Stimulated activated CD8-positive, alpha-beta memory T cell treated with anti-CD3 and anti-CD28 coated beads, Interleukin-15, amount 100 ng/mL, for 4 hours (primary cell): ENCODE data around the gene RTBDN.

Source experiments
- DNase-seq, 2 donors: peaks; one replicate each; pipeline ENCODE4 v3.0.0-alpha.2; 2020; ENCODE audit warnings: low read depth in 2 of 2

Gene RTBDN

DNA sequence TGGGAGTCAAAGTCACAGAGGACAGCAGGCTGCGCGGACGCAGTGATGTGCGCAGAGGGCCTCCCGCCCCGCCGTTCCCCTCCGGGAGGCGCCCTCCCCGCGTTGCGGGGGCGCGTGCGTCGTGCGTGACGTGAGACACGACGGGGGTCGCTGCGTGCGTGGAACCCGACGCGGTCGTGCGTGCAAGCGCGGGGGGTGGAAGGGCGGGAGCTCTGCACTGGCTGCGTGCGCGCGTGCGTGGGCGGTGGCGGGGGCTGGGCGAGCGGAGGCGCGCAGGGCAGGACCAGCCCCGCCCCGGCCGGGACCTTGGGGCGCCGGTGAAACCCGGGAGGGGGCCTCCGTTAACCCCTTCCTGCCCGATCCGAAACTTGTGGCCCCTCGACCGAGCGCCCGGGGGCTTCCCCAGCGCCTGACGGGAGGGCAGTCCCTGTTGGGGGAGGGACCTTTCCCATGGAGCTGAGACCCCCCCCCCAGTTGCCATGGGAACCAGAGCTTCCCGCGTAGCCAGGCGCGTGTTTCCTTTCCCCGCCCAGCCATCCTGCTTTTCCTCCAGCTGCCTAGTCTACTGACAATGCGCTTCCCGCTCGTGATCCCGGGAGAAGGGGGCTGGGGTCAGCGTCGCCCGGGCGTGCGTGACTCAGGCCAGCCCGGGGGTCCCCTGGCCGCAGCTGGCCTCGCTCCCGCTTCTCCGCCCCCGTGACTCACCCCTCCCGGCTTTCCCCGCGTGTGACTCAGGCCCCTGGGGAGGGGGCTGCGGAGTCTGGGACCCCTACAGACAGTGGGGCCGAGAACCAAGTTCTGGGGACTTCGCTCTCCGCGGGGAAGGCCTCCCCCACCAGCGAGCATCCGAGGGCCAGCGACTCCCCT, 51.7 kb downstream of the RTBDN start:
- DNase-seq: peak; percentile 82 to 84

DNA sequence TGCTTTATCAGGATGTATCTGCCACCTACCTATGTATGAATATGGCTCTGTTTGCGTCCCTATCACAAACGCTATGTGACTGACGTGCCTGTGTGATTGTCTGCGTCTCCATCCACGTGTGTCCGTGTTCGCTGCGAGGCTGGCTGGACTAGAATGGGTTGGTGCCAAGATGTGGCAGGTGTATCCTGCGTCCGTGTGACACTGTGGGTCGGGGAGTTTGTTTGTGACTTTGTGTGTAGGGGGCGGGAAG, 52.3 kb downstream of the RTBDN start:
- no peak for DNase-seq

DNA sequence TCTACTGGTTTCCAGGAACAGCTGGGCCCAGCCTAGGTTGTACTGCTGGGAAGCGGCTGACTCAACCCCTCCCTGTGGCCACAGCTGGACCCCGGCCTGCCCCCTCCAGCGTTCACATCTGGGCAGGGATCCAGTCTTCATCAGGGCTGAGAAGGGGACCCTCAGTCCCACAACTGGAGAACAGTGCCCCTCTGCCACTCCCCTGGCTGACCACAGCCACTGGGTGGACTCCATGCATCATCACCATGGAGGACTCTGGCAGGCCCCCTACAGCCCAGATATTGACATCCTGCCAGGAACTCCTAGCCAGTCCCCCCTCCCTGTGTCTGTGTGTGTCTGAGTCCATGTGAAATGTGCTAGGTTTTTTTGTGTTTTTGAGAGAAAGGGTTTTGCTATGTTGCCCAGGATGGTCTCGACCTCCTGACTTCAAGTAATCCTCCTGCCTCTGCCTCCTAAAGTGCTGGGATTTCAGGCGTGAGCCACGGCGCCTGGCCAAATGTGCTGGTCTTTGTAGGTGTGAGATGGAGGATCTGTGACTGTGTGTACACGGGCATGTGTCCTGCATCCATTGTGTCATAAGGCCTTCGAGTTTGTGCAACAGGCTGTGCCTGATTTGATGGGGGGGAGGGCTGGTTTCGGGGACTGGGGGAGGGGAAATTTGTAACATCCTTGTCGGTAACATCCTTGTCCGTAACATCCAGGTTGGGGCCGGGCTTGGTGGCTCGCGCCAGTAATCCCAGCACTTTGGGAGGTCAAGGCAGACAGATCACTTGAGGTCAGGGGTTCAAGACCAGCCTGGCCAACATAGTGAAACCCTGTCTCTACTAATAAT, 55.0 kb downstream of the RTBDN start:
- DNase-seq: no peak

DNA sequence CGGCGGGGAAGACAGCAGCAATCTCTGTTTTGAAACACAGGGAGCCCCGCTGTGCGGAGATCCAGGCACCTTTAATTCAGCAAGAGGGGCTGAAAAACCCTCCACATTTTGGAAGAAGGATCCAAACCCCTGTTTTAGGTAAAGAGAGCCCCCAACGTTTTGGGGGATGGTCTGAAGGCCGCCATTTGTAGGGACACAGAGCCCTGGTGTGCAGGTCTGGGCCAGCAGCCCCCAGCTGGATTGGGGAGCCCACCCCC, 55.5 kb downstream of the RTBDN start:
- DNase-seq: no peak

DNA sequence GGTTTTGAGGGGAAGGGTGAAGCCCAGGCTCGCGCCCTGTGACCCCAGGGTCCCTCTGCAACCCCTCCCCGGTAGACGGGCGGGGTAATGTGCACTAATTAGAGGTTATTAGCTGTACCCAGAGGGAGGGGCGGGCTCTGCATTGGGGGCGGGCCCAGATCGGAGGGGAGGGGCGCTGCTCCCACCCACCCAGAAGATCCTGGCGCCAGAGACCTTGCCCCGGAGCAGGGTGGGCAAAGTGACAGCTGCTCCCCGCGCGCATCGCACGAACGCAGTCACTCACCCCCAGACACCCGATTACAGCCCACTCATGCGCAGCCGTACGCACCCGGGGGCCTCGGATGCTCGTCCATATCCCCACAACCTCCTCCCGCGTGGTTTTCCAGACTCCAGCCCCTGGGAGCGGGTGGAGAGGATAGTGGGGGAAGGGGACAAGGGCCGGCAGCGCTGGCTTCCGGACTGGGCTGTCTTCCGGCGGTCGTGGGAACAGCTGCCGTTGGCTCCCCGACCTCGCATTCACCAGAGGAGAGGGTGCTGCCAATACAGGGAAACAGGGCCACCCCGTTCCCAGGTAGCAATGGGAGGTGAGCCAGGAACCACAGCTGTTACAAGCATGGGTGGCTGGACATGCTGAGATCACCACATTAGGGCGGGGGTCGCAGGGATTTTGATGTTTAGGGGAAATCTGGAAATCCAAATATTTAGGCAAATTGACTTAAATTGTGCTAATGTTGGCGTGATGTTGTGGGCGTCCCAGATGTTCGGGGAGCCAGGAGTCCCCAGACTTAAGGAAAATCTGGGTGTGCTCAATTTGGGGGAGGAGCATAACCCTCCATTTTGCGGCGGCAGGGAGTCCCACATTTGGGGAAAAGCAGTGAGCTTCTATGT, 56.1 kb downstream of the RTBDN start:
- no peak for DNase-seq

DNA sequence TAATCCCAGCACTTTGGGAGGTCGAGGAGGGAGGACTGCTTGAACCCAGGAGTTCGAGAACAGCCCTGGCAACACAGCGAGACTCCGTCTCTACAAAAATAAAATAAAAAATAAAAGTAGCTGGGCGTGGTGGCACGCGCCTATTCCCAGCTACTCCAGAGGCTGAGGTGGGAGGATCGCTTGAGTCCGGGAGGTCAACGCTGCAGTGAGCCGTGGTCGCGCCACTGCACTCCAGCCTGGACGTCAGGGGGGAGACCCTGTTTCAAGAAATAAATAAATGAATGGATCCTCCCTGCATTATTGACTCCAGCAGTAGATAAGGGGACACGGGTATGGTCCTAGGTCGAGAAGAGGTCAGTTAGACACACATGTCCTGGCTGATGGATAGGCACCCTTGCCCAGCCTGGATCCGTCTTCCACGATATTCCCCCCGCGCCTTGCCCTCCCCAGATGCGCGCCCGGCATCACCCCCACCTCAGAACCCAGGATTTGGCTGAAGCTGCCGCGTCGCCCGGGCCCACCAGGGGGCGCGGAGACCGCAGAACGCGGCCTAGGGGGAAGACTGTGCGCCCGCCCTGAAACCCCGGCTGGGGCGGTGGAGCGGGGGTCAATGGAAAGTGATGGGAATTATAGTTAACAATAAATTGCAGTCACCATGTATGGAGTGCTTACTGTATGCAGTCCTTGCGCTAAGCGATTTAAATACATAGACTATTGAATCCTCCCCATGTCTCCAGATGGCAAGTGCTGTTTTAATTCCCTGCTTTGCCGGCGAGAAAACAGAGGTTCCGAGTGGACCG, 57.0 kb downstream of the RTBDN start:
- DNase-seq: peak in 1 of 2 donors; percentile 61
